ENCODE measurements around the gene TRAPPC1.

- TF ChIP-seq CTCF (conservative IDR thresholded peaks at IDR 0.05; ENCODE audit: low read depth, low read length): no peak
- TF ChIP-seq POLR2A (IDR thresholded peaks at IDR 0.05; ENCODE audit: low read depth, low read length): no peak
- no peak for TF ChIP-seq NFE2L2 (IDR thresholded peaks at IDR 0.05; ENCODE audit: low read depth, low read length)
- TF ChIP-seq SMC3 (IDR thresholded peaks at IDR 0.05; ENCODE audit: low read depth, low read length): no peak
- TF ChIP-seq RAD21 (IDR thresholded peaks at IDR 0.05; ENCODE audit: low read length): no peak
- no peak for TF ChIP-seq RCOR1 (IDR thresholded peaks at IDR 0.05; ENCODE audit: insufficient replicate concordance, low read length)
- TF ChIP-seq RFX5 (IDR thresholded peaks at IDR 0.05; ENCODE audit: low read depth, low read length): no peak
- no peak for TF ChIP-seq USF2 (IDR thresholded peaks at IDR 0.05; ENCODE audit: low read depth, low read length)
- TF ChIP-seq MXI1 (IDR thresholded peaks at IDR 0.05; ENCODE audit: borderline replicate concordance, low read depth, low read length): no peak
- no peak for TF ChIP-seq FOS (IDR thresholded peaks at IDR 0.05; ENCODE audit: low read depth, low read length)
- no peak for TF ChIP-seq ELK1 (IDR thresholded peaks at IDR 0.05; ENCODE audit: borderline replicate concordance, low read depth, low read length)
Observed at GRCh38 chr17:7881276-7882054, 50.3 kb downstream of the TRAPPC1 start.

Data from IMR-90 (cell line).